Esophagus muscularis mucosa (tissue), 4 donors: ENCODE data around the gene ZNF599. TPM values are rescaled to one million over a fixed set of nuclear protein-coding genes. Genes with fewer than 3 reads are reported as not detected.

Source experiments
- DNase-seq: peaks from one replicate; pipeline ENCODE4 v3.0.0-alpha.2; 2017; ENCODE audit errors: extremely low spot score
- H3K27ac ChIP-seq, 4 donors: fragments of 200-600 bp; sonication (generic); replicated peaks in 1 of 4; 1 replicate in 3 of 4; 2 replicates in 1 of 4; pipeline ENCODE4 v1.5.1; 2016 to 2019; ENCODE audit warnings: mild to moderate bottlenecking in 1 of 4
- H3K27me3 ChIP-seq, 4 donors: fragments of 200-600 bp; sonication (generic); one replicate each; pipeline versions ENCODE4 v1.5.1 to v1.6.0; 2016 to 2019
- H3K36me3 ChIP-seq, 4 donors: fragments of 200-600 bp; sonication (generic); one replicate each; pipeline ENCODE4 v1.5.1; 2016 to 2019
- H3K4me1 ChIP-seq, 4 donors: fragments of 200-600 bp; sonication (generic); one replicate each; pipeline ENCODE4 v1.5.1; 2016 to 2019
- H3K4me3 ChIP-seq, 4 donors: fragments of 200-600 bp; sonication (generic); 1 replicate in 2 of 4; 2 replicates in 2 of 4; pipeline ENCODE4 v1.5.1; 2016 to 2019; ENCODE audit warnings: mild to moderate bottlenecking in 4 of 4, moderate library complexity in 1 of 4
- H3K9me3 ChIP-seq, 4 donors: fragments of 200-600 bp; sonication (generic); 1 replicate in 3 of 4; 2 replicates in 1 of 4; pipeline ENCODE4 v1.5.1; 2016 to 2019
- CTCF ChIP-seq, 3 experiments: fragments of 200-600 bp in 2 of 3; fragments of 450-650 bp in 1 of 3; sonication (generic) in 2 of 3; IDR thresholded peaks; one replicate each; pipeline ENCODE4 v1.5.1; 2017 to 2019; ENCODE audit warnings: antibody characterized with exemption in 3 of 3, mild to moderate bottlenecking in 2 of 3, moderate library complexity in 1 of 3
- EP300 ChIP-seq: sonication (generic); formaldehyde crosslinking; IDR thresholded peaks from one replicate; pipeline ENCODE4 v1.6.1; 2017; ENCODE audit warnings: antibody characterized with exemption
- POLR2A ChIP-seq: fragments of 450-650 bp; IDR thresholded peaks from one replicate; pipeline ENCODE4 v1.6.1; 2017; ENCODE audit warnings: antibody characterized with exemption, moderate library complexity, mild to moderate bottlenecking, low read depth
- POLR2AphosphoS5 ChIP-seq, 2 donors: sonication (generic); formaldehyde crosslinking; IDR thresholded peaks; one replicate each; pipeline ENCODE4 v1.6.1; 2017; ENCODE audit warnings: antibody characterized with exemption in 2 of 2
- WGBS: methylation state at CpG from one replicate; pipeline ENCODE4 v1.1.5; 2018; 5-methylcytosine and 5-hydroxymethylcytosine counted together
- intact Hi-C: fragments of 100-400 bp; cut with DNase I; formaldehyde crosslinking; loops from one replicate; pipeline ENCODE4 v1.15.1; 2023
- total RNA-seq, 4 donors: library from RNA; depleted of rRNA; stranded (reverse); fragments of >200 nt; gene quantifications; one replicate each; pipeline versions ENCODE4 v1.1.0 to v1.2.1, GENCODE V29; 2016

Gene ZNF599
- total RNA-seq, 4 donors from 2014 or later, result 5.8 to 7.1 (median 6.7) TPM

GRCh38 chr19:34734537-34735103 is 38.4 kb downstream of the ZNF599 start:
- peaks cover 0 to 20% (median 19%) of the 10 kb centered on the region in 4 donors for H3K9me3 ChIP-seq
- H3K36me3 ChIP-seq, result peaks cover 23 to 44% (median 28%) of the 10 kb centered on the region in 4 donors
- no peak for DNase-seq
- peaks cover 19 to 41% (median 35%) of the 10 kb centered on the region in 4 donors for H3K4me1 ChIP-seq
- intact Hi-C loops, result loop anchor here (2.0 to 5.0 kb wide), 2 partner anchors 38 to 57 kb away; partner anchors contain the start of genes SCGB2B2, ZNF302 and ZNF599
- 19% methylated on average over 13 of the region's 16 CpGs for WGBS
- peak overlapping the region; percentile 93 to 99 (median 96) for H3K27ac ChIP-seq
- no peaks in the 10 kb centered on the region for H3K27me3 ChIP-seq
- H3K4me3 ChIP-seq, result peak overlapping the region; percentile 70 to 97 (median 80)
- TF ChIP-seq CTCF (IDR thresholded peaks at IDR 0.05), result no peak
- TF ChIP-seq POLR2AphosphoS5 (IDR thresholded peaks at IDR 0.05), result no peak
- TF ChIP-seq EP300, result no peak
- no peak for TF ChIP-seq POLR2A

- peaks cover 16 to 37% (median 21%) of the 10 kb centered on the region in 4 donors for H3K36me3 ChIP-seq
- peaks cover 0 to 15% (median 13%) of the 10 kb centered on the region in 4 donors for H3K9me3 ChIP-seq
- no peak for TF ChIP-seq CTCF (IDR thresholded peaks at IDR 0.05)
- peak; percentile 67 to 80 for TF ChIP-seq POLR2AphosphoS5 (IDR thresholded peaks at IDR 0.05)
- peak; percentile 77 for TF ChIP-seq POLR2A
- peak; percentile 61 for TF ChIP-seq EP300
- peak within 1 kb of the TSS; percentile 93 to 99 (median 96) for H3K27ac ChIP-seq
- H3K4me3 ChIP-seq, result peak within 1 kb of the TSS; percentile 70 to 97 (median 80)
- WGBS, result 0% methylated on average over 33 of the region's 67 CpGs
- intact Hi-C loops, result loop anchor here (2.0 to 5.0 kb wide), 2 partner anchors 39 to 57 kb away; partner anchors contain the start of genes SCGB2B2, ZNF302 and ZNF599
- DNase-seq, result peak; percentile 98
- peaks cover 19 to 41% (median 35%) of the 10 kb centered on the region in 4 donors for H3K4me1 ChIP-seq
- no peaks in the 10 kb centered on the region for H3K27me3 ChIP-seq
These were observed 39.1 kb downstream of the ZNF599 start, which contains the start of gene ZNF181 for GRCh38 chr19:34733746-34734536. ZNF181 (plus strand) TSS chr19:34734243; CDS start chr19:34735038, 795 bp downstream.

GRCh38 chr19:34733266-34733745 is 39.7 kb downstream of the ZNF599 start:
- no peaks in the 10 kb centered on the region for H3K27me3 ChIP-seq
- WGBS, result under 1% methylated on average over 12 of the region's 13 CpGs
- peak overlapping the region; percentile 70 to 97 (median 80) for H3K4me3 ChIP-seq
- peaks cover 10 to 31% (median 16%) of the 10 kb centered on the region in 4 donors for H3K36me3 ChIP-seq
- intact Hi-C loops, result loop anchor here (5.0 kb wide), 1 partner anchor 56 kb away; the partner anchor contains the start of genes SCGB2B2 and ZNF302
- peaks cover 0 to 10% (median 8%) of the 10 kb centered on the region in 4 donors for H3K9me3 ChIP-seq
- H3K27ac ChIP-seq, result peak overlapping the region; percentile 93 to 99 (median 96)
- no peak for DNase-seq
- peaks cover 19 to 41% (median 35%) of the 10 kb centered on the region in 4 donors for H3K4me1 ChIP-seq
- TF ChIP-seq POLR2AphosphoS5 (IDR thresholded peaks at IDR 0.05) (no peak), EP300 (peak; percentile 64)

GRCh38 chr19:34732612-34733211 is 40.3 kb downstream of the ZNF599 start:
- Histone ChIP-seq H3K4me1 (peaks cover 19 to 41% (median 35%) of the 10 kb centered on the region in 4 donors), H3K36me3 (peaks cover 4 to 25% (median 13%) of the 10 kb centered on the region in 4 donors), H3K9me3 (peaks cover 0 to 4% (median 2%) of the 10 kb centered on the region in 4 donors), H3K27me3 (no peaks in the 10 kb centered on the region), H3K4me3 (peak overlapping the region; percentile 70 to 97 (median 80)), H3K27ac (peak overlapping the region; percentile 93 to 99 (median 96))
- intact Hi-C loops, result loop anchor here (5.0 kb wide), 1 partner anchor 55 kb away; the partner anchor contains the start of genes SCGB2B2 and ZNF302
- TF ChIP-seq POLR2AphosphoS5 (IDR thresholded peaks at IDR 0.05) (no peak), POLR2A (no peak), CTCF (IDR thresholded peaks at IDR 0.05) (no peak), EP300 (no peak)
- 40% methylated on average over 6 of the region's 15 CpGs for WGBS
- no peak for DNase-seq
